Rectal smooth muscle tissue (tissue), 1 donor: Measurements from ENCODE around the gene SSX2.
"Not testable (repeated sequence)": the region's sequence is repeated elsewhere in the genome, so short reads cannot be mapped to it uniquely, and the experiment has no call there.

Experiments
- H3K27ac ChIP-seq: one replicate; pipeline ENCODE4 v1.7.0; 2013; ENCODE audit warnings: low read depth, low read length, inconsistent platforms
- H3K27me3 ChIP-seq: one replicate; pipeline ENCODE4 v1.7.0; 2013; ENCODE audit warnings: low read length; ENCODE audit not compliant: control insufficient read depth, insufficient read depth
- H3K36me3 ChIP-seq: one replicate; pipeline ENCODE4 v1.7.0; 2013; ENCODE audit warnings: low read length; ENCODE audit not compliant: control insufficient read depth, insufficient read depth
- H3K4me1 ChIP-seq: one replicate; pipeline ENCODE4 v1.7.0; 2013; ENCODE audit warnings: low read length; ENCODE audit not compliant: control insufficient read depth, insufficient read depth
- H3K4me3 ChIP-seq: one replicate; pipeline ENCODE4 v1.7.0; 2013; ENCODE audit warnings: low read length
- H3K9ac ChIP-seq: one replicate; pipeline ENCODE4 v1.7.0; 2013; ENCODE audit warnings: low read length

Gene SSX2, protein sequence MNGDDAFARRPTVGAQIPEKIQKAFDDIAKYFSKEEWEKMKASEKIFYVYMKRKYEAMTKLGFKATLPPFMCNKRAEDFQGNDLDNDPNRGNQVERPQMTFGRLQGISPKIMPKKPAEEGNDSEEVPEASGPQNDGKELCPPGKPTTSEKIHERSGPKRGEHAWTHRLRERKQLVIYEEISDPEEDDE

DNA sequence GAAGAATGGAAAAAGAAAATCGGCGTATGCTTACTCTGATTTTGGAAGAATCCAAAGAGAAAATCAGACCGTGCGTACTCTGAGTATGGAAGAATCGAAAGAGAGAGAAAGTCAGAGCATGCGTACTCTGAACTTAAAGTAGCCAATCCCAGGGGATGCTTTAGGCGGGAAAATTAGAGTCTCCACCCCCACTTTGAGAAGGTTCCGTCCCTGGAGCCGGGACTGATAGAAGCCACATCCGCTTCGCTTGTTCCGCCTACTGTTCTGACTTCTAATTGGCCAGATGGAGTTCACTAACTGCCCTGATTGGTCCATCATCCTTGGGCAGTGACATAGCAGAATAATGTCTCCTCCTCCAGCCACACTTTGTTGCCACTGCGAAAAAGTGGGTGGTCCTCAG, at the start of gene SSX2:
SSX2 (minus strand) TSS at position 101 of the 400 bp plus-strand sequence. CDS start 1,429 bp downstream, outside the sequence.
- not testable (repeated sequence) for H3K4me3 ChIP-seq, H3K27me3 ChIP-seq, H3K9ac ChIP-seq, H3K27ac ChIP-seq, H3K36me3 ChIP-seq, H3K4me1 ChIP-seq

DNA sequence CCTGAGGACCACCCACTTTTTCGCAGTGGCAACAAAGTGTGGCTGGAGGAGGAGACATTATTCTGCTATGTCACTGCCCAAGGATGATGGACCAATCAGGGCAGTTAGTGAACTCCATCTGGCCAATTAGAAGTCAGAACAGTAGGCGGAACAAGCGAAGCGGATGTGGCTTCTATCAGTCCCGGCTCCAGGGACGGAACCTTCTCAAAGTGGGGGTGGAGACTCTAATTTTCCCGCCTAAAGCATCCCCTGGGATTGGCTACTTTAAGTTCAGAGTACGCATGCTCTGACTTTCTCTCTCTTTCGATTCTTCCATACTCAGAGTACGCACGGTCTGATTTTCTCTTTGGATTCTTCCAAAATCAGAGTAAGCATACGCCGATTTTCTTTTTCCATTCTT, 44.0 kb upstream of the SSX2 start, which contains the start of gene SSX2B:
SSX2B (plus strand) TSS at position 301 of the 400 bp plus-strand sequence. CDS start 1,429 bp downstream, outside the sequence.
- H3K9ac ChIP-seq, H3K4me1 ChIP-seq, H3K27ac ChIP-seq, H3K36me3 ChIP-seq, H3K27me3 ChIP-seq, H3K4me3 ChIP-seq: not testable (repeated sequence)

DNA sequence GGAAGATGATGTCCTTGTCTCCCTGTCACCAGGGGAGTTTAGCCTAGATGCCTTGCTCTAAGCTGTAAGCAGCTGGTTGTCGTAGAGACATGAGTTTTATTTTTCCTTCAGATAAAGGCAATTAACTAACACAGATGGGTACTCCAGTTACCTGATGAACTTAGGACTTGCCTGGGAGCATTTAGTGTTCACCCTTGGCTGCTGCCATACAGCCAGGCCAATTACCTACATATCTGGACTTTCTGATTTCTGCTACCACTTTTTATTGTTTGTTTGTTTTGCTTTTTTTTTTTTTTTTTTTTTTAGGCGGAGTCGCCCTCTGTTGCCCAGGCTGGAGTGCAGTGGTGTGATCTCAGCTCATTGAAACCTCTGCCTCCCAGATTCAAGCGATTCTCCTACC, 14.9 kb downstream of the SSX2 start:
- H3K27me3 ChIP-seq, H3K4me3 ChIP-seq, H3K9ac ChIP-seq, H3K27ac ChIP-seq, H3K36me3 ChIP-seq, H3K4me1 ChIP-seq: not testable (repeated sequence)

DNA sequence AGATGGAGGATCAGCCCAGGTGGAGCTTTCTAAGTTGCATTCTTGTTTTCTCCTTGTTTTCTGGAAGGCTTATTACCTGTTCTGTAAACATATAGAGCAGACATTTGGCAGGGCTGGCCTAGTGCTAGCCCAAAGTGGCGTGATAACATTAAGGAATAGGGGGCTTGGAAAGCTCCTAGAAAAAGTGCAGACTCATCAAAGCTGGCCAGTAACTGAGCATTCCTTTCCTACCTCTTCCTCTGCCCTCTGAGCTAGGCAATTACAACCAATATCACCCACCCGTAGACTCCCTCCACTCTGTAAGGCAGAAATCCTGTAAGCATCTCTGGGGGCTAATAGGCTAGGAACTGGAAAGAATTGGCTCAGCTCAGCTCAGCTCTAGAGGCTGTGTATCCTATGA, 44.8 kb downstream of the SSX2 start:
- H3K4me1 ChIP-seq, H3K27ac ChIP-seq, H3K9ac ChIP-seq, H3K4me3 ChIP-seq, H3K27me3 ChIP-seq, H3K36me3 ChIP-seq: not testable (repeated sequence)

DNA sequence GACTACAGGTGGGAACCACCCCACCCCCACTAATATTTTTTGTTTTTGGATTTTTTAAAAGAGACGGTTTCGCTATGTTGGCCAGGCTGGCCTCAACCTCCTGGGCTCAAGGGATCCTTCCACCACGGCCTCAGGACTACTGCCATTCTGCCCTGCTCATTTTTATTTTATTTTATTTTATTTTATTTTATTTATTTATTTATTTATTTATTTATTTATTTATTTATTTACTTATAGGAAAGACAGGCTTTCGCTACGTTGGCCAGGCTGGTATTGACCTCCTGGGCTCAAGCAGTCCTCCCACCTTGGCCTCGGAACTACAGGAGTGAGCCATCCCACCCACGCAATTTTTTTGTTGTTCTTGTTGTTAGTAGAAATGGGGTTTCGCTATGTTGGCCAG, 51.5 kb downstream of the SSX2 start:
- not testable (repeated sequence) for H3K4me1 ChIP-seq, H3K36me3 ChIP-seq, H3K9ac ChIP-seq, H3K27ac ChIP-seq, H3K4me3 ChIP-seq, H3K27me3 ChIP-seq

DNA sequence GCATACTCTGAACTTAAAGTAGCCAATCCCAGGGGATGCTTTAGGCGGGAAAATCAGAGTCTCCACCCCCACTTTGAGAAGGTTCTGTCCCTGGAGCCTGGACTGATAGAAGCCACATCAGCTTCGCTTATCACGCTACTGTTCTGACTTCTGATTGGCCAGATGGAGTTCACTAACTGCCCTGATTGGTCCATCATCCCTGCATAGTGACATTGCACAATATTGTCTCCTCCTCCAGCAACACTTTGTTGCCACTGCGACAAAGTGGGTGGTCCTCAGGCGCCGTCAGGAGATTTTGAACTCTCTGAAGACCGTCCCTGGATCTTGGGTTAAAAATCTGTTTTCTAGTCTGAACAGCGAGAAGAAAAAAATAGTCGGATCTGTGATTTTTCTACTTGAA, 52.2 kb downstream of the SSX2 start, which contains the start of gene SSX7:
SSX7 (minus strand) TSS at position 101 of the 400 bp plus-strand sequence. CDS start 1,428 bp downstream, outside the sequence.
- not testable (repeated sequence) for H3K4me1 ChIP-seq, H3K9ac ChIP-seq, H3K36me3 ChIP-seq, H3K4me3 ChIP-seq, H3K27ac ChIP-seq, H3K27me3 ChIP-seq

DNA sequence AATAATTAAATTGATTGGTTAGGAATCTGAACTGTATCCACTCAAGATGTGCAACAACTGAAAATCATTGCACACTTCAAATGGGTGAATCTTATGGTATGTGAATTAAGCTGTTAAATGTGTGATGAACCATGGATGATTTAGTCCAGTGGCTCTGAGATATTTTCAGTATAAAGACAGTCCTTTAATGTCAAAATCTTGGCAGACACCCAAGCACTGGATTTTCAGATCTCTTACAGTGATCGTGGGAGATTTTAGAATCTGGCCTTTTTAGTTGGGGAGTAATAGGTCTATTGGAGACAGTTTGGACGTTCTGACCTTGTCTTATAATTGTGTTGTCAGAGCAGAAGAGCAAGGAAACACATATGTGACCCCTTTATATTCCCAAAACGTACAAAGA, 56.3 kb downstream of the SSX2 start:
- not testable (repeated sequence) for H3K9ac ChIP-seq, H3K27ac ChIP-seq, H3K36me3 ChIP-seq, H3K4me3 ChIP-seq, H3K27me3 ChIP-seq, H3K4me1 ChIP-seq

DNA sequence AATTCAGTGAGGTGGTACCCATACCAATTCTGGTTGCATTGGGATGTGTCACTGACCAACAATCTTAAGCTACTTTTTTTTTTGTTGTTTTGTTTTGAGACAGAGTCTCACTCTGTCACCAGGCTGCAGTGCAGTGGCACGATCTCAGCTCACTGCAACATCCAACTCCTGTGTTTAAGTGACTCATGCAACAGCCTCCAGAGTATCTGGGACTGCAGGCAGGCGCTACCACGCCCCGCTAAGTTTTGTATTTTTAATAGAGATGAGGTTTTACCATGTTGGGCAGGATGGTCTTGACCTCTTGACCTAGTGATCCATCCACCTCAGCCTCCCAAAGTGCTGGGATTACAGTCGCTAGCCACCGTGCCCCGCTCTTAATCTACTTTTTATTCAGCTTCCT, 58.0 kb downstream of the SSX2 start:
- H3K4me3 ChIP-seq, H3K4me1 ChIP-seq, H3K36me3 ChIP-seq, H3K9ac ChIP-seq, H3K27ac ChIP-seq, H3K27me3 ChIP-seq: not testable (repeated sequence)
